Measurements from ENCODE around the gene ELF1. TPM values are rescaled to one million over a fixed set of nuclear protein-coding genes. Genes with fewer than 3 reads are reported as not detected.
"Not testable (repeated sequence)": the region's sequence is repeated elsewhere in the genome, so short reads cannot be mapped to it uniquely, and the experiment has no call there.

ELF1 gene
- total and polyA plus RNA-seq, 7 donors: 7.3 to 28.6 (median 22.4) TPM

GRCh38 chr13:40981361-40981760 is 37.8 kb downstream of the ELF1 start:
- Histone ChIP-seq H3K27ac (peak overlapping the region; percentile 61), H3K4me1 (peaks cover 46% of the 10 kb centered on the region), H3K9me3 (no peaks in the 10 kb centered on the region), H3K4me3 (peak overlapping the region; percentile 44), H3K27me3 (ENCODE audit: insufficient read depth in 3 of 3, low read length in 2 of 3) (no peaks in the 10 kb centered on the region), H3K36me3 (ENCODE audit: insufficient read depth in 1 of 2, low read depth in 1 of 2) (no peaks in the 10 kb centered on the region)
- DNase-seq (no peak), ATAC-seq (peak in 1 of 4 donors; percentile 49)
- intact Hi-C loops (cut with DNase I): no loop called here
- TF ChIP-seq CTCF (IDR thresholded peaks at IDR 0.05): no peak
- 69 to 75% (median 73%) methylated on average over 3 of the region's 3 CpGs for WGBS, 3 donors

GRCh38 chr13:40980461-40980860 is 38.7 kb downstream of the ELF1 start:
- intact Hi-C loops (cut with DNase I): no loop called here
- no peaks in the 10 kb centered on the region for H3K36me3 ChIP-seq (ENCODE audit: insufficient read depth in 1 of 2, low read depth in 1 of 2)
- no peaks in the 10 kb centered on the region for H3K27me3 ChIP-seq (ENCODE audit: insufficient read depth in 3 of 3, low read length in 2 of 3)
- peak overlapping the region; percentile 44 for H3K4me3 ChIP-seq
- H3K9me3 ChIP-seq: no peaks in the 10 kb centered on the region
- peaks cover 46% of the 10 kb centered on the region for H3K4me1 ChIP-seq
- TF ChIP-seq CTCF (IDR thresholded peaks at IDR 0.05): no peak
- DNase-seq (no peak), ATAC-seq (no peak)
- no peak overlapping the region for H3K27ac ChIP-seq

- ATAC-seq (no peak), DNase-seq (no peak)
- Histone ChIP-seq H3K36me3 (ENCODE audit: insufficient read depth in 1 of 2, low read depth in 1 of 2) (no peaks in the 10 kb centered on the region), H3K4me3 (peak overlapping the region; percentile 44), H3K27ac (no peak overlapping the region), H3K27me3 (ENCODE audit: insufficient read depth in 3 of 3, low read length in 2 of 3) (no peaks in the 10 kb centered on the region), H3K4me1 (peaks cover 47% of the 10 kb centered on the region), H3K9me3 (no peaks in the 10 kb centered on the region)
- TF ChIP-seq CTCF (IDR thresholded peaks at IDR 0.05): no peak
- intact Hi-C loops (cut with DNase I): loop anchor here in 1 of 2 donors (10.0 kb wide), 1 partner anchor 246 kb away; no protein-coding TSS in a partner anchor
- WGBS, 3 donors: 88 to 93% (median 92%) methylated on average over 3 of the region's 3 CpGs
Observed at GRCh38 chr13:40979232-40979631, 39.9 kb downstream of the ELF1 start.

GRCh38 chr13:40978109-40978508 is 41.0 kb downstream of the ELF1 start:
- not testable (repeated sequence) for H3K36me3 ChIP-seq (ENCODE audit: insufficient read depth in 1 of 2, low read depth in 1 of 2); H3K27me3 ChIP-seq (ENCODE audit: insufficient read depth in 3 of 3, low read length in 2 of 3); DNase-seq; ATAC-seq; H3K27ac ChIP-seq; H3K4me3 ChIP-seq; H3K9me3 ChIP-seq
- intact Hi-C loops (cut with DNase I): loop anchor here in 1 of 2 donors (10.0 kb wide), 1 partner anchor 247 kb away; no protein-coding TSS in a partner anchor
- H3K4me1 ChIP-seq: peaks cover 47% of the 10 kb centered on the region
- 84 to 91% (median 89%) methylated on average over 6 of the region's 6 CpGs for whole genome bisulfite sequencing, 3 donors

- Histone ChIP-seq H3K4me3 (no peak overlapping the region), H3K27me3 (ENCODE audit: insufficient read depth in 3 of 3, low read length in 2 of 3) (no peaks in the 10 kb centered on the region), H3K27ac (no peak overlapping the region), H3K9me3 (no peaks in the 10 kb centered on the region), H3K36me3 (ENCODE audit: insufficient read depth in 1 of 2, low read depth in 1 of 2) (no peaks in the 10 kb centered on the region), H3K4me1 (peaks cover 56% of the 10 kb centered on the region)
- intact Hi-C loops (cut with DNase I): loop anchor here in 1 of 2 donors (10.0 kb wide), 1 partner anchor 249 kb away; no protein-coding TSS in a partner anchor
- no peak for DNase-seq
- no peak for TF ChIP-seq CTCF (IDR thresholded peaks at IDR 0.05)
- ATAC-seq: no peak
Observed at GRCh38 chr13:40975441-40975840, 43.7 kb downstream of the ELF1 start.

All from psoas muscle (tissue), 8 donors.